Stimulated activated CD8-positive, alpha-beta memory T cell treated with anti-CD3 and anti-CD28 coated beads, Interleukin-2, amount 100 ng/mL, for 48 hours (primary cell): ENCODE results near the gene PCYT1A.
"Not testable (repeated sequence)": the region's sequence is repeated elsewhere in the genome, so short reads cannot be mapped to it uniquely, and the experiment has no call there.

Experiments
- DNase-seq, 2 donors: peaks; one replicate each; pipeline ENCODE4 v3.0.0-alpha.2; 2020; ENCODE audit warnings: low read depth in 2 of 2

Gene PCYT1A

GRCh38 chr3:196192524-196193051, 94.9 kb downstream of the PCYT1A start:
- no peak for DNase-seq

GRCh38 chr3:196192036-196192523, 95.4 kb downstream of the PCYT1A start:
- DNase-seq, result peak; percentile 32 to 34

GRCh38 chr3:196189566-196190347, 97.8 kb downstream of the PCYT1A start:
- no peak for DNase-seq

GRCh38 chr3:196186651-196187573, 100.6 kb downstream of the PCYT1A start:
- no peak for DNase-seq

- no peak for DNase-seq
Observed at GRCh38 chr3:196184881-196185280, 102.6 kb downstream of the PCYT1A start.

- not testable (repeated sequence) for DNase-seq
Observed at GRCh38 chr3:196184169-196184432, 103.4 kb downstream of the PCYT1A start.

GRCh38 chr3:196181127-196181546, 106.4 kb downstream of the PCYT1A start:
- DNase-seq, result no peak

GRCh38 chr3:196180346-196180745, 107.2 kb downstream of the PCYT1A start:
- DNase-seq, result no peak
